SK-N-MC (cell line): ENCODE results near the gene UQCC5.

Experiments
- DNase-seq: peaks from one replicate; pipeline ENCODE4 v3.0.0-alpha.2; 2011; ENCODE audit warnings: low read depth, low spot score
- H3K27ac ChIP-seq: fragments of 200-600 bp; sonication (generic); 2 replicates; pipeline ENCODE4 v1.5.1; 2016; ENCODE audit warnings: mixed run types
- H3K36me3 ChIP-seq: fragments of 200-600 bp; sonication (generic); 2 replicates; pipeline ENCODE4 v1.6.1; 2017; ENCODE audit warnings: antibody characterized with exemption, low read length, mixed read lengths; ENCODE audit not compliant: insufficient read depth
- H3K4me3 ChIP-seq: fragments of 200-600 bp; sonication (generic); 2 replicates; pipeline ENCODE4 v1.5.1; 2016
- H3K9ac ChIP-seq: fragments of 200-600 bp; sonication (generic); 2 replicates; pipeline ENCODE4 v1.8.0; 2017; ENCODE audit warnings: mixed run types, mixed read lengths; ENCODE audit not compliant: insufficient read length
- H3K9me3 ChIP-seq: fragments of 200-600 bp; sonication (generic); 2 replicates; pipeline ENCODE4 v1.6.1; 2017; ENCODE audit warnings: low read depth, mild to moderate bottlenecking, antibody characterized with exemption, low read length, moderate library complexity, mixed read lengths
- EZH2 ChIP-seq: fragments of 200-600 bp; sonication (generic); IDR thresholded peaks from one replicate; pipeline ENCODE4 v1.6.1; 2017; ENCODE audit warnings: antibody characterized with exemption
- FOXP2 ChIP-seq: optimal IDR thresholded peaks from 2 replicates; pipeline ENCODE3; 2011; ENCODE audit warnings: mild to moderate bottlenecking, moderate library complexity; ENCODE audit not compliant: insufficient read depth; ENCODE audit errors: extremely low read length, control extremely low read depth
- POLR2AphosphoS5 ChIP-seq: IDR thresholded peaks from 2 replicates; pipeline ENCODE4 v1.6.1; 2012; ENCODE audit warnings: mild to moderate bottlenecking, low read depth, low read length, borderline replicate concordance

The UQCC5 gene

DNA sequence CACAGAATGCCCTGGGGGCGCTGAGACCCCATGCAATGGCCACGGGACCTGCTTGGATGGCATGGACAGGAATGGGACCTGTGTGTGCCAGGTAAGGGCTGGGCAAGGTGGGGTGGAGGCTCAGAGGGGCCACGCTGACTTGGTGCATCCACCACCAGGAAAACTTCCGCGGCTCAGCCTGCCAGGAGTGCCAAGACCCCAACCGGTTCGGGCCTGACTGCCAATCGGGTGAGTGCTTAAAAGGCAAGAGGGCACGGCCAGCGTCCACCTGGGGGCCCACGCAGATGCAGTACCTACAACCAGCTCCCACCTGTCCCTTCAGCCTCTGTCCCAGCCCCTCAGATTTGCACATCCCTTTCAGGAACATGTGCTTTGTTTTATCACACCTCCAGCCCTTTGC lies 34.4 kb upstream of the UQCC5 start:
- Histone ChIP-seq H3K9ac (no peak overlapping the region), H3K9me3 (no peaks in the 10 kb centered on the region), H3K36me3 (no peaks in the 10 kb centered on the region), H3K27ac (no peak overlapping the region), H3K4me3 (no peak overlapping the region)
- TF ChIP-seq POLR2AphosphoS5 (no peak), EZH2 (no peak), FOXP2 (no peak)
- no peak for DNase-seq

DNA sequence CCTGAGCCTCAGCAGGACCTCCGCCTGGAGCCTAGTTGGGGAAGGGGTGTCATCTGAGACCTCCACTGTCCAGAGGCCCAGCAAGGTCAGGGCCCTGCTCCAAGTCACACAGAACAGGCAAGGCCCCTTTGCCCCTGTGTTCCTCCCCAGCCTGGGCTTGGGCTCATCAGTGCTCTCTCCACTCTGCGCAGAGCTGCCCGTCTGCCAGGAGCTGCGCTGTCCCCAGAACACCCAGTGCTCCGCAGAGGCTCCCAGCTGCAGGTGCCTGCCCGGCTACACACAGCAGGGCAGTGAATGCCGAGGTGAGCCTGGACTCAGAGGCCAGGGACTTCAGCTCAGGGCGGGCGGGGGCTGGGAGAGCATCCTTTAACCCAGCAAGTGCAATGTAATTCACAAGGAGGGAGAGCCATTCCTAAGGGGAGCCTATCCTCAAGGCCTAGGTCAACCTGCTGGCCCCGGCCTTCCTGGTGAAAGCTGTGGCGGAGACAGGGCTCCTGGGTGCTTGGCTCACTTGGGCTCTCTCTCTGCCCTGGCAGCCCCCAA lies 33.5 kb upstream of the UQCC5 start:
- H3K36me3 ChIP-seq = no peaks in the 10 kb centered on the region
- no peaks in the 10 kb centered on the region for H3K9me3 ChIP-seq
- no peak overlapping the region for H3K9ac ChIP-seq
- H3K4me3 ChIP-seq = no peak overlapping the region
- DNase-seq = no peak
- TF ChIP-seq FOXP2 (no peak), POLR2AphosphoS5 (no peak), EZH2 (no peak)
- no peak overlapping the region for H3K27ac ChIP-seq

DNA sequence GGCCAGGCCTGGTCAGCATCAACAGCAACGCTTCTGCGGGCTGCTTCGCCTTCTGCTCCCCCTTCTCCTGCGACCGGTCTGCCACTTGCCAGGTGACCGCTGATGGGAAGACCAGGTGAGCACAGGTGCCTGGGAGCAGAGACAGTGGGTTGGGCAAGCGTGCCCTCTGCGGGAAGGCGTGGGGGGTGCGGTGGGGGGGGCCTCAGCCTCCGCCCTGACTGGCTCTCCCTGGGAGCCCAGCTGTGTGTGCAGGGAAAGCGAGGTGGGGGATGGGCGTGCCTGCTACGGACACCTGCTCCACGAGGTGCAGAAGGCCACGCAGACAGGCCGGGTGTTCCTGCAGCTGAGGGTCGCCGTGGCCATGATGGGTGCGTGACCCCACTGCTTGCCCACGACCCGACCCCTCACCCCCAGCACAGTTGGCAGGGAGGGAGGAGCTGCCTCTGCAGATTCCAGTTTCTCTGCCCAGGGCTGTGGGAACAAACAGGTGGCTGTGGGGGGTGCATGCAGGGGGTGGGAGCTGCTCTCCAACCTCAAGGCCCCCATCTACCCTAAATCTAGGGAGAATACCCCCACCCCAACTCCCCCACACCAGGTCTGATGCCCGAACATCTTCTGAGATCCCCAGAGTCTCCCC lies 32.5 kb upstream of the UQCC5 start:
- TF ChIP-seq FOXP2 (no peak), POLR2AphosphoS5 (no peak), EZH2 (no peak)
- Histone ChIP-seq H3K9ac (no peak overlapping the region), H3K27ac (no peak overlapping the region), H3K4me3 (no peak overlapping the region), H3K9me3 (no peaks in the 10 kb centered on the region), H3K36me3 (no peaks in the 10 kb centered on the region)
- no peak for DNase-seq

DNA sequence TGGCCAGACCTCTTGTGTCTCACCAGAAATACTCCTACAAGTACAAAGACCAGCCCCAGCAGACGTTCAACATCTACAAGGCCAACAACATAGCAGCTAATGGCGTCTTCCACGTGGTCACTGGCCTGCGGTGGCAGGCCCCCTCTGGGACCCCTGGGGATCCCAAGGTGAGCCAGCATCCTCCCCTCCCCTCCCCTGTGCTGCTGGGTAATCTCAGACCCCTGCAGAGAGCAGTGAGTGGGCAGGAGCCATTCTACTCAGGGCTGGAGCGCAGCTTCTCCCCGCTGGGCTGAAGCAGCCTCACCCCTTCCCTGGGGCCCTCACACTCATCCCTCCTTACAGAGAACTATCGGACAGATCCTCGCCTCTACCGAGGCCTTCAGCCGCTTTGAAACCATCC lies 31.4 kb upstream of the UQCC5 start:
- no peak overlapping the region for H3K27ac ChIP-seq
- no peaks in the 10 kb centered on the region for H3K36me3 ChIP-seq
- TF ChIP-seq POLR2AphosphoS5 (no peak), FOXP2 (no peak), EZH2 (no peak)
- no peak overlapping the region for H3K4me3 ChIP-seq
- H3K9me3 ChIP-seq = no peaks in the 10 kb centered on the region
- no peak overlapping the region for H3K9ac ChIP-seq
- DNase-seq = no peak

DNA sequence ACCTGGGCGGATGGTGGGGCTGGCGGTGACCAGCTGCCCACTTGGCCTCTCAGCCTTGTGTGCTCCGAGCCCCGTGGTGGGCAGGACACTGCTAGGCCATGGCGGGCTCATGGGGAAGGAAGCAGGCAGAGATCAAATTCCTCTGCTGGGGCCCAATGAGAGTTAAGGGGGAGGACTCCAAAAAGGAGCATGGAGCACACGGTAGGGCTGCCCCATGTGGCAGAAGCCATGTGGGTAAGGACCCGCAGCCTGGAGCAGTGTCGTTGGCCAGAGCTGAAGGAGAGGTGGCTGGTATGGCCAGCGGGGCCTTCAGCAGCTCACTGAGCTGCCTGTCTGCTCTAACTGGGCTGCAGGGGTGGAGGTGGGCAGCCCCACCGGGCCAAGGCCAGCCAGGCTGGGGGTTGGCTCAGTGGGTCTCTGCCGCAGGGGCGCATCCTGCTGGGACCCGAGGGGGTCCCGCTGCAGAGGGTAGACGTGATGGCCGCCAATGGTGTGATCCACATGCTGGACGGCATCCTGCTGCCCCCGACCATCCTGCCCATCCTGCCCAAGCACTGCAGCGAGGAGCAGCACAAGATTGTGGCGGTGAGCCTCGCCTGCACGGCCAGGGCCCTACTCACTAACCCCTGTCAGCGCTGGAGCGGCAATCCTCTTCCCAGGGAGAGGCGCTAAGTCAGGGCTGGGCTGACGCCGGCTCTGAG lies 30.0 kb upstream of the UQCC5 start:
- no peaks in the 10 kb centered on the region for H3K36me3 ChIP-seq
- H3K9me3 ChIP-seq = no peaks in the 10 kb centered on the region
- H3K9ac ChIP-seq = no peak overlapping the region
- H3K4me3 ChIP-seq = no peak overlapping the region
- no peak for DNase-seq
- no peak for TF ChIP-seq POLR2AphosphoS5
- no peak for TF ChIP-seq FOXP2
- TF ChIP-seq EZH2 = no peak
- no peak overlapping the region for H3K27ac ChIP-seq

DNA sequence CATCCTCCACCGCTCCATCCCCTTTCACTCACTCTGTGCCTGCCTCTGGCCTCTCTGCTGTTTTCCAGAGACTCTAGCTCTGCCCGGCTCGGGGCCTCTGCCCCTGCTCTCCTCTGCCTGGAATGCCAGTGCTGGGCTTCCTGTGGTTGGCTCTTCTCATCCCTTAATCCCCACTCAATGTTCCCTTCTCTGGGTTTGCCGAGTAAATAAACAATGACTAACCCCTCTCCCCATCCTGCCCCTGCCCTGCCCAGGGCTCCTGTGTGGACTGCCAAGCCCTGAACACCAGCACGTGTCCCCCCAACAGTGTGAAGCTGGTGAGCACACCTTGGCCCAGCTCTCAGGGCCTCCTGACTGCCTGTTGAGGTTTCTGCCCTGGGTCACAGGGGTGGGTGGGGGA lies 29.0 kb upstream of the UQCC5 start:
- Histone ChIP-seq H3K4me3 (no peak overlapping the region), H3K9me3 (no peaks in the 10 kb centered on the region), H3K27ac (no peak overlapping the region), H3K9ac (no peak overlapping the region), H3K36me3 (no peaks in the 10 kb centered on the region)
- TF ChIP-seq EZH2 = no peak
- TF ChIP-seq POLR2AphosphoS5 = no peak
- TF ChIP-seq FOXP2 = no peak
- DNase-seq = no peak

DNA sequence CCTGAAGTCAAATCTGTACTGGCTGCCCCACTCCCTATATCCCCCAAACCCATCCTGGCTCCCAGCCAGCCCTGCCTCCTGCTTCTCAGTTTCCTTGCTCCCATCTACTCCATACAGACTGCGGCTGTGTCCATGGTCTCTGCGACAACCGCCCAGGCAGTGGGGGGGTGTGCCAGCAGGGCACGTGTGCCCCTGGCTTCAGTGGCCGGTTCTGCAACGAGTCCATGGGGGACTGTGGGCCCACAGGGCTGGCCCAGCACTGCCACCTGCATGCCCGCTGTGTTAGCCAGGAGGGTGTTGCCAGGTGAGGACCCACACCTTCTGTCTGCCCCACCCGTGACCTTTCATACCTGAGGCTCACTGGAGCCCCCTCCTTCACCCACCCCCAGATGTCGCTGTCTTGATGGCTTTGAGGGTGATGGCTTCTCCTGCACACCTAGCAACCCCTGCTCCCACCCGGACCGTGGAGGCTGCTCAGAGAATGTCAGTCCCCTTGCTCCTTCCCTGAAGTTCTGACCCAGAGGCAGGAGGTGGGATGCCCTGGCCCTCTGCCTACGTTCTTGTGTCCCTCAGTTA lies 26.6 kb upstream of the UQCC5 start:
- DNase-seq = no peak
- Histone ChIP-seq H3K9me3 (no peaks in the 10 kb centered on the region), H3K9ac (no peak overlapping the region), H3K4me3 (no peak overlapping the region), H3K27ac (no peak overlapping the region), H3K36me3 (no peaks in the 10 kb centered on the region)
- TF ChIP-seq EZH2 = no peak
- TF ChIP-seq POLR2AphosphoS5 = no peak
- no peak for TF ChIP-seq FOXP2

DNA sequence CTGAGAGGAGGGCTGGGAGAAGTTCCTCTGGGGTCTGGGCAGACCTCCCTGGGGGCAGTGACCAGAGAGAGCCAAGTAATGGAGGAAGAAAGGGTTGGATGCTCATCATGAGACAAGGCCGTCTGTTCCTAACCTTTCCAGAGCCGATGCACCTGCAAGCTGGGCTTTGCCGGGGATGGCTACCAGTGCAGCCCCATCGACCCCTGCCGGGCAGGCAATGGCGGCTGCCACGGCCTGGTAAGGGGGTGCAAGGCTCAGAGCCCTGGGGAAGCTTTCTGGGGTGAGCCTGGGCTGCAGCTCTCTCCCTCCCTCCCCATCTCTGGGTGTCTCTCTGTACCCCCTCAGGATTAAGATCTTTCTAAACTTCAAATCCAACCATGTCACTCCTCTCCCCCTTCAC lies 24.9 kb upstream of the UQCC5 start:
- H3K9ac ChIP-seq = no peak overlapping the region
- no peaks in the 10 kb centered on the region for H3K9me3 ChIP-seq
- TF ChIP-seq POLR2AphosphoS5 (no peak), EZH2 (no peak), FOXP2 (no peak)
- H3K36me3 ChIP-seq = no peaks in the 10 kb centered on the region
- no peak for DNase-seq
- no peak overlapping the region for H3K4me3 ChIP-seq
- H3K27ac ChIP-seq = no peak overlapping the region

DNA sequence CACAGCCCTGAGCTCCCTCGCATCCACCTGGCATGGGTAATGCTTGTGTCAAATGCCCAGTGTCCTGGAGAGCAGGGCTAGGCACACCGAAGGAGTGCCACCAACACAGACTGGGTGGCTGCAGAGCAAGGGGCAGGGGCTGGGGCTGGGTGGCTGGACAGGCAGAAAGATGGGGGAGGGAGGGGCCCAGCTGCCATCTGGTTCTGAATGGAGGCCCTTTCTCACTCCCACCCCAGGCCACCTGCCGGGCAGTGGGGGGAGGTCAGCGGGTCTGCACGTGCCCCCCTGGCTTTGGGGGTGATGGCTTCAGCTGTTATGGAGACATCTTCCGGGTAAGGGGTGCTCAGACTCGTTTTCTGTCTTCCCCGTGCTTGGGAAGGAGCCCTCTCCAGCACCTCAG lies 24.3 kb upstream of the UQCC5 start:
- H3K27ac ChIP-seq = no peak overlapping the region
- no peak overlapping the region for H3K9ac ChIP-seq
- TF ChIP-seq EZH2 (no peak), POLR2AphosphoS5 (no peak), FOXP2 (no peak)
- no peaks in the 10 kb centered on the region for H3K9me3 ChIP-seq
- H3K36me3 ChIP-seq = no peaks in the 10 kb centered on the region
- DNase-seq = no peak
- H3K4me3 ChIP-seq = no peak overlapping the region
